Renal cortex interstitium (tissue), 11 donors: ENCODE data around the gene RALB. TPM values are rescaled to one million over a fixed set of nuclear protein-coding genes. Genes with fewer than 3 reads are reported as not detected.
"Not testable (repeated sequence)": the region's sequence is repeated elsewhere in the genome, so short reads cannot be mapped to it uniquely, and the experiment has no call there.

Source experiments
- DNase-seq, 11 donors: peaks; one replicate each; pipeline ENCODE4 v3.0.0-alpha.2; 2013; ENCODE audit warnings: low read depth in 9 of 11, low spot score in 4 of 11; ENCODE audit errors: extremely low read depth in 1 of 11
- polyA plus RNA-seq, 3 donors: library from polyadenylated mRNA; unstranded; fragments of 120-200 nt; gene quantifications; one replicate each; pipeline ENCODE4 v1.2.1, GENCODE V29; 2013; ENCODE audit not compliant: insufficient read length in 3 of 3

The RALB gene
- polyA plus RNA-seq, 3 donors, result 69.0 to 82.3 (median 77.4) TPM

DNA sequence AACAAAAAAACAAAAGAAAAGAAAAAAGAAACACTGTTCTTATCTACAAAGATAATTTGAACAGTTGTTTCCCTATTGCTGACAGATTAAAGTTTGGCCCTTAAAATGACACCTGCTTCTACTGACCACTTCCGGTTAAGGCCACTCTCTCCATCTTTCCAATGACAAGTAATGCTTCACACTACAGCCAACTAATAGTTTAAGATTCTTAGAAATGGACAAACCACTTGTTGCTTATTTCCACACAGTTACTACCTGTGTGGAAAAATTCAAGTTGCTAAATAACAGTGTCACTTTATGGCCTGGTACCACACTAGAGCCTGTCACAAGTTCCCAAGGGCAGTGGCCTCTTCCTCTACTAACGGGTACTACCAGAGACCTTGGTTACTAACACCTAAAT lies 31.9 kb upstream of the RALB start:
- no peak for DNase-seq

DNA sequence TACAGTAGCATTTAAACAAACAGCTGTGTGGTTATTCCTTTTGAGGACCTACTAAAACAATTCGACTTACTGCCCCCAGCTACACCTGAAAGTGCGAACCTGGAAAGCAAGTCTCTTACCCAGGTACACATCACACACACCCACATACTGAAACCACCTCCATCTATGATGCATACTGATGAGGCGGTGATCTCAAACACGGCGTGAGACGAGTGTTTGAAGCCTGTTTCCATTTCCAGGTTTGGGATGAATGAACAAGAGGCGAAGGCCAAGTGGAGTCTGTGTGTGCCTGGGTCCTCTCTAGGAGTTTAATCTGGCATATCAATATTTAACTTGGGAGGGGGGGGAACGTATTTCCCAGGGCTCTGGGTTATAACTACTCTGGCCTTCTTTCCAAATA lies 31.0 kb upstream of the RALB start:
- no peak for DNase-seq

DNA sequence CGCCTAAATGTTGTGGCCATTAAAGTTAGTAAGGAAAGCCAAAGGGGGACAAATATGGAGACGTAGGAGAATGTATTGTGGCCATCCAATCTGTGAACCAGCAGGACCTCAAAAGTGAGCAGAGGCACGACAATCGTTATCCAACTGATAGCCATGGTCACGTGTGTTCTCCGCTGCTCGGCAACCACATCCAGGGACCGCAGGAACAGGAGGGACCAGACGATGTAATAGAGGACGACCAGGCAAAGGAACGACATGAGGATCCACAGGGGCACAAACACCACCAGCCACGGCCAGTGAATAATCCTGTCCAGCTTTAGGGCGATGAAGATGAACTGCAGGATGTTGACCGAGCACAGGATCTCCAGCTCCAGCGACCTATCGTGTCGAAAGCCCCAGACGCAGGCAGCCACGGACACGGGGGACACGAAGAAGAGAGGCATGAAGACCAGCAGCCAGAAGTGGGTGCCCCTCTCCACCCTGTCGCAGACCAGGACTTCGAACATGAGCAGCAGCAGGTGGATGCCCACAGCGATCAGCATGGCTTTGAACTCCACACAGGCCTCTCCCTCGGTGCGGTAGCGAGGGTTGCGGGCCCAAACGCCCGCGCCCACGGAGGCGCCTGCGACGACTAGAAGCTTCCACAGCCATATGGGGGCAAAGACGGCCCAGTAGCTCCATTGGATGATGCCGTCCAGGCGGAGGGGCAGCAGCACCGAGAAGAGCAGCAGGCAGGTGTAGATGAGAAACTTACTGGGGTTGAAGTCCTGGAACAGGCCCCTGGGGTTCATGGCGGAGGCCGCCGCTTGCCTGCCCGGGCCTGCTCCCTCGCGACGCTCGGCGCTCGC lies 30.2 kb upstream of the RALB start:
- DNase-seq, result no peak

DNA sequence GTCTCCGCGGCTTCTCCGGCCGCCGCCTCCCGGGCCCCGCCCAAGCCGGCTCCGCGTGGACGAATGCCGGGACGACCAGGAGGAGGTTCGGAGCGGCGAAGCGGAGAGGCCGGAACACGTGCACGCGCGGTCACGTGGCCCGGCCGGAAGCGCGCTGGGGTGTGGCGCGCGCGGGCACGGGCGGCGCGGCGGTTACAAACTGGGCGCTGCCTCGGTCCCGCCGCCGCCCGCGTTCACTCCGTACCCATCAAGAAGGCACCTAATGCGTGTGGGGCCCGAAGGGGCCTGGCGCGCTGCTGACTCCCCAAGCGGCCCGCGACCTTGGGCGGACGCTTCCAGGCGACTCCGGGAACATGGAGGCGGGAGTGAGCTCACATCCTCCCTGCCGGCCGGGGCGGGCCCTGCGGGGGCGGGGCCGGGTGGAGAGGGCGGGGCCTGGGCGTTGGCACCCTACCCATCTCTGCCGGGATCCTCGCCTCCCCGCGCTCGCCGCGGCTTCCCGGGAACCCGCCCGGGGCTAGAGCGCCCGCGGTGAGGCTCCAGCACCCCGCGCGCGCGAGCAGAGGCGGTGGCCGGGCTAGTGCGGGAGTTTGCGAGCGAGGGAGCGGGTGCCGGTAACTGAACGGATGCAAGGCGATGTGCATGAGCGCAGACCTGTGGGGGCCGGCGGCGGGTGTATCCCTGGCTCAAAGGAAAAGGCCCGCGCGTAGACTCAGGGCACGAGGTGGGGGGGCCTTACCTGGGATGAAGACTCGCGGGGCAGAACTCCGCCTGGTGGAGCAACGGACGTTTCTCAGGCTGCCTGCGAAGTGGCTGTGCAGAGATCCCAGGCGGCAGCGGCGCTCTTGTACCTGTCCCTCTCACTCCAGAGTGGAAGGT lies 29.4 kb upstream of the RALB start, which contains the start of gene TMEM185B:
Gene TMEM185B (minus strand): TSS at position 367 of the 879 bp plus-strand sequence. CDS start 424 bp downstream, outside the sequence.
- DNase-seq, result peak in 10 of 11 donors; percentile 59 to 82 (median 73)

DNA sequence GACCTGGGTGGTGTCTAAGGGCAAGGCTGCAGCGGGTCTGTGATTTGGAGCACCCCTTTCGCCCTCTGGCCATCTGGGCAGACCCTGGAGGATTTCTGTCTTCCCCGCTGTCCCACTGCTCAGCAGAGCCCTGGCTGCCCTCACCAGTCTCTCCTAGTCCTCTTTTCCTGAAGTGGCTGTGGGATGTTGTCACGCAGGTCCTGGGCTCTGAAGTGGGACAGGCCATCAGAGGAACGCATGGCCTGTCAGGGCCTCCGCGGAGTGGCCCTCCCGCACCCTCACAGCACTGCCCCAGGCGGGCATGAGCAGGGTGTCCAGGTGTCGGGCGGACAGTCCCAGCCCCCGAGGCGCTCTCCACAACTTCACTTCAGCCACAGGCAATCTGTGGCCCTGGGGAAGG lies 28.4 kb upstream of the RALB start:
- DNase-seq, result no peak

DNA sequence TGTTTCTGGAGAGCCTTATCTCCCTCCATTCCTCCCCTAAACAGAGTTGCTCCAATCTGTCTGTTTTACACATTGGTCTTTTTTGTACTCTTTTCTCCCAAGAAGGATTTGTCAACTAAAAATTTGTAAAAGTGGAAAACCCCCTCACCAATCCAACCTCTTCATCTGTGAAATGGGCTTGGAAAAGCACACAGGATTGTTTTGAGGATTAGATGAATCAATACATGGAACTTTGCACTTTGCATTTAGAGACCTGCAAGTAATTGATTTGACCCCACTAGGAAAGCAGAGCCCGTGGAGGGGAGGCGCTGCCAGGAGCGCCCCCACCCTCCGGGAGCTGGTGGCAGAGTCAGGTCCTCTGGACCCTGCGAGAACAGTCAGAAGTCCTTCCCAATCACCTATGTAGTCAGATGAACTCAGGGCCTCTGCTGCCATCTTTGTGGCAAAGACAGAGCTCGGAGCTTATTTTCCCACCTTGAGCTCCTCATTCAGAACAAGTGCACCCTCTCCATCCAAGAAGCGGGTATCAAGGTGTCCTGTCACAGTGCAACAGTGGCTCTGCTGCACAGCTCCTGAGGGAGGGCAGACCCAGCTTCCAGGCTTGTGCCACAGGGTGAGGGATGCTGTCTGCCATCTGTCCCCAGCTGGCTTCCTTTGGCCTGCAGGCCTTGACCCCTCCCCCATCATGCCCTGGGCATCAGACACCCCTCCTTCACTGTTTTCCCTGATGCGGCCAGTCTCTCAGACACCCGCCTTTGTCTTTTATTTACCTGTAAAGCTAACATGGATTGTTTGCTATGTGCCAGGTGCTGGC lies 27.7 kb upstream of the RALB start:
- DNase-seq, result no peak

DNA sequence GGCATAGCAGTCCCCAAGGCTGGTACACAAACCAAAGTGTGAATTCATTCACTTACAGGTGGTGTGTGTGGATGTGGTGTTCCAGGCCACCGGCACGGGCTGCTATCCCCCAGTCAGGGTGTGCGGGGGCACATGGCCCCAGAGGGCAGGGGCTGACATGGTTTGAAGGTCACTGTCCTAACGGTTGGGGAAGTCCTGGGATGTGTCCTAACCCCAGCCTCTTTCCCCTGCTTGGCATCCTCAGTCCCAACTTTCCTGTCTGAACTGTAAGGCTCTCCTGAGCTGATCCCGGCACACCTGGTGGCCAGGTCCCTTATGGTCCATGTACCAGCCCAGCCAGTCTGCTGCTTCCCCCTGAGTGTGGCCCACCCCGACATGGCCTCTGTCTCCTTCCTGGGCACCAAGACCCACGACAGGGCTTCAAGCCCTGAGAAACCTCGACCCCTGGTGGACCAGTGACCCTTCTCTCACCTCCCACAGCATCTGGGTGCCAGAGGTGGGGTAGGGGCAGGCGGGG lies 27.0 kb upstream of the RALB start:
- no peak for DNase-seq

DNA sequence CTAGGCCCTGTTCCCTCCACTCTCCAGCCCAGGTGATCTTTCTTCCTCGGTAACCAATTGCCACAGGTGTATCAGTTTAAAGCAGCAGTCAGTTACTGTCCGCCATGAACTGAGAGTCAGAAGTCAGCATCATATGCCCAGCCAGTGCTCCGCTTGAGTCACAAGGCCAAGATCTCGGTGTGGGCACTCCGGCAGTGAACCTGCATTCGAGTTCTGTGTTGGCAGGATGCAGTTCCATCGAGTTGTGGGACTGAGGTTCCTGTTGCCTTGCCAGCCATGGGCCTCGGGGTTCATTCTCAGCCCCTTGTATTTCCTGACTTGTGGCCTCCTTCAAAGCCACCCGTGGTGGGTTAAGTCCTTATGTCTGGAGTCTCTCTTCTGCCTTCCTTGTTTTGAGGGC lies 26.3 kb upstream of the RALB start:
- no peak for DNase-seq

DNA sequence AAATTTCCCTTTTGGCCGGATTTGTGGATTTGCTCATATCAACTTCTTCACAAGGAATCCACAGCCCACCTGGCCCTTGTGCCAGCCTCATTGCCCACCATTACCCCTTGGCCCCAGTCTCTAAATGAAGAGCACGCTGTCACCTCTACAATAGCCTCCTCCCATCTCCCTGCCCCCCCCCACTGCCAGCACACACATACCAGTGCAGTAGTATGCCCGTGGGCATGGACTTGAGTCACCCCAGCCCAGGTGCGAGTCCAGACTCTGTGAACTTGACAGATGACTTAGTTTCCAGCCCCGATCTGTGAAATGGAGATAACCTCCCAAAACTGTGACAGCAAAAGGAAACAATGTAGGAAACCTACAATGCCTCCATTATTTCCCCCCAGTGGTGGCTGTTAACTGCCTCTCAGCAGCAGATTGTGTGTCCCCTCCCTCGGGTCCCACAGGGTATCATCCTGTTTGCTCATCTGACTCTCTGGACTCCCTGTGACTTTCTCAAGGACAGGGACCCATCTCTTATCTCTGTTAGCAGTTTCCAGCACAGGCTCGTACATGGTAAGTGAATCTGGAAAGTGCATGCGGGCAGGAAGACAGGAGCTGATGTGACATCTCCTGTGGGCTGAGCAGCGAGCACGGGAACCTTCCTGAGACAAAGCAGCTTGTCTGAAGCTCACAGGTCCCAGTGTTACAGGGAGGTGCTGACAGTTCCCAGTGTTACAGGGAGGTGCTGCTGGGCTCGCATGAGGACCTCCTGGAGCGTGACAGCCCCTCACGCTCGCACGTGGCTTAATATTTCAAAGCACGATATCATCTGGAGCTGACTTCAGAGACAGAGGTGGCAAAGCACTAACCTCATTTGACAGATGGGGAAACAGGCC lies 25.3 kb upstream of the RALB start:
- no peak for DNase-seq

DNA sequence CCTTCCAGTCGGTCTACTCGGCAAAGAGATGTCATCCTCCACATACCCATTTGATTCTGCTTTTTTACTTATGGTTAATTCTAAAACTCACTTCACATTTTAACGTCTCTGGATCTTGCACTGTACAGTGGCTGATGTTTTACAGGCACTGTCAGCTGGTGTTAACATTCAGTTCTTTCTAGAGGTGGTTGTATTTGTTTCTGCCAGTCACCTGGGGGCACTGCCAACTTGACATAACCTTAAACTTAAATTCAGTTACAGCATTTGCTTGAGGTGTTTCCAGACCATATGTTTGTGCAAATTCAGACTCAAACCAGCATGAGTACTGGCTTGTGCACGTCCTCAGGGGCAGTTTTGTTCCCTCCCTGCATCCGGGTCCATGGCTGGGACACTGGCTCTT lies 24.1 kb upstream of the RALB start:
- DNase-seq, result no peak

DNA sequence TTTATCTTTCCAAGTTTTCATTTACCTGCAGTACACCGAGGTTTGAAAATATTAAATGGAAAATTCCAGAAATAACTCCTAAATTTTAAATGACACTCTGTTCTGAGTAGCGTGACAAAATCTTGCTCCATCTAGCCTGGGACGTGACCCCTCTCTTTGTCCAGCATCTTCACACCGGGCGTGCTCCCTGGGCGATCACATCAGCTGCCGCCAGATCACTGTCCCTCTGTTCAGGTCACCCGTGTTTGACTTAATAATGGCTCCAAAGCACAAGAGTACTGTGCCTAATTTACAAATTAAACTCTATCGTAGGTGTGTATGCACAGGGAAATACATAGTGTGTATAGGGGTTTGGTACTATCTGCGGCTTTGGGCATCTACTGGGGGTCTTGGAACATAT lies 23.3 kb upstream of the RALB start:
- DNase-seq, result no peak

DNA sequence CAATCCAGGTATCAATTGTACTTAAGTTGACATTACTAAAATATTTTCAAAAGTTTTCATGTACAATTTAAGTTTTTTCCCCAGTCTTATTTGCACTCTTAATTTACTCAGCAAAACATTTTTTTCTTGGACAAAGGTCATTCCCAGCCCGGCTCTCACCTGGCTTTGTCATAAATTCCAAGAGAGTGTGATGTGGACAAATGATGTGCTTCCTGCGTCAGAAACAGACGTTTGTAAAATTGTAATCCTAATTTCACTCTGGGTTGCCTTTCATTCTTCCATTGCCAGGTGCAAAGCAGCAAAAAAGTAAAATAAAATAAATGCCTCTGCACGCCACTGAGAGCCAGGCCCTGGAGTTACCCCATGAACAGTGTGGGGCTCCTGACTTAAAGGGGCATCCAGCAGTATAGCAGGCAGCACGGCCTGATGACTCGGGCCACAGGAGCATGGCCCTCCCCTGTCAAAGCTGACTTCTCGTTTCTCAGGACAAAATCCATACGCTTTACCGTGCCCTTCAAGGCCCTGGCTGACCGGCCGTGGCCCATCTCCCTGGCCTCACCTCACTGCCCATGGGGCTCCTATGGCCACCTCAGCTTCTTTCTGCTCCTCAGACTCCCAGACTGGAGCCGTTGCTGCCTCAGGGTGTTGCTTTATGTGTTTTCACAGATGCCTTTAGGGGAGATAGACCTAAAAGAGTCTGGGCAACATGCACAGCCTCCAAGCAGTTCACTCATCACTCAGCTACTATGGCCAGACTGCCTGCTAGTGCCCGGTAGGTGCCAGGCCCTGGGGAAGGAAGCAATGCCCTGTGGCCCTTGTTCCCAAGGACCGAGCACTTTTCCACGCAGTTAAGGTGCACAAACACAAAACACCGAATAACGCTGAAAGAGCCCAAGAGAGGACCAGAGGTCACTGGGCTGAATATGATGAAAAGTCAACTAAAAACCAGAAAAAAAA lies 21.9 kb upstream of the RALB start:
- no peak for DNase-seq

DNA sequence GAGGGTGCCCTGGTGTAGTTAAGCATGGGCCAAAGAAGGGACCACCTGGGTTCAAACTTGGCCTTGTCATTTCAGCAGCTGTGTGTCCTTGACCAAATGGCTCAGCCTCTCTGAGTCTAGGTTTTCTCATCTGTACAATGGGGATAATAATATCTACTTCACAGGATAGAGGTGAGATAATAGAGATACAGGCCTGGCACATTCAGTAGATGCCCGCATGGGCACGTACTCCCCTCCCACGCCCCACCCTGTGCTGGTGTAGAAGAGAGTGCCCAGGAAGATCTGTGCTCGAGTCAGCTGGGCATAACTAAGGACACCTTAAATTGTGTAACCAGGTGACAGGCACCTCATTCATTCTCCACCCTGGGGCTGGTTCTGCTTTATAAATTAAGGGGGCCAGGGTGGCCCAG lies 21.1 kb upstream of the RALB start:
- DNase-seq, result no peak

DNA sequence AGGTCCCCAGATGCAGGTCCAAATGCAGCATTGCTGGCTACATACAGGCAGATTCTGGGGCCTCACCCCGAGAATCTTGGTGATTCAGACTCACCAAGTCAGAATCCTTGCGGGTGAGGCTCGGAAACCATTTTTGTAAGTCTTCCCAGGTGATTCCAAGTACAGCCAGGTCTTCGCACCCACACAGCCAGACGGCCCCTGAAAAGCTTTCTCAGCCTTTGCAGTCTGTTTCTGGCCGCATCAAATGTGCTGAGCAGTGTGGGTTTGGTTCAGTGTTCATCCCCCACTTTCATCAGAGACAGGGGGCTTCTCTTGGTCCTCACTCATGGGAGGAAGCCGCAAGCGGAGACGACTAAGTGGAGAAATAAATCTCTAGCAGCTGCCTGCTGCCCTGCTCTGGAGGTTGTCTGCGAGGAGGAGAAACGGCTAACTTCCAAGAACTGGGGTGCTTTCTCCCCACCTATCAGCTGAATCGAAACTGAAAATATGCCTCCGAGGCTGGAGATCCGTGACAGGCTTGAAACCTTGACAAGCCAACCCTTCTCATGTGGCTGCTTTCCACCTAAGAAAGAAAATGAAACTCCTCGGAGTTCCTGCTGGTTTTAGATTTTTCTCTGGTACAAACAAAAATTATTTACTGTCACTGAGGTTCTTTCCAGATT lies 20.5 kb upstream of the RALB start:
- DNase-seq, result no peak

DNA sequence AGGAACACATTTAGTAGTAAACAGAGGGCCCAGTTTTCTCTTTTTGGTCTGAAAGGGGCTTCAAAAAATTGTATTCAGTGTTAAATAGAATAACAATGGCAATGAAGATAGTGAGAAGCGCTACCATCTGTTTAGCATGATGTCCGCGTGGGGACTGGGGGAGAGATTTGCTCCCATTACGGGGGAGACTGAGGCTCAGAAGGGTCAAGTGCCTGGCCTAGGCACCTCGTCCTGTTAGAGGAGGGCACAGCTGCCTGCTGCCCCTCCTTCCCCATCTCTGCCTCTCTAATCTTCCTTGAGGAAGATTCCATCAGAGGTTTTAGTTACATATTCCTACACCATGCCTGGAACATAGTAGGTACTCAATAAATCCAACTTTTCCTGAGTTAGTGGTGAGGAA lies 19.4 kb upstream of the RALB start:
- no peak for DNase-seq

DNA sequence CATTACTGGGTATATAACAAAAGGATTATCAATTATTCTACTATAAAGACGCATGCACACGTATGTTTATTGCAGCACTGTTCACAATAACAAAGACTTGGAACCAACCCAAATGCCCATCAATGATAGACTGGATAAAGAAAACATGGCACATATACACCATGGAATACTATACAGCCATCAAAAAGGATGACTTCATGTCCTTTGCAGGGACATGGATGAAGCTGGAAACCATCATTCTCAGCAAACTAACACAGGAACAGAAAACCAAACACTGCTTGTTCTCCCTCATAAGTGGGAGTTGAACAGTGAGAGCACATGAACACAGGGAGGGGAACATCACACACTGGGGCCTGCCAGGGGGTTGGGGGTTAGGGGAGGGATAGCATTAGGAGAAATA lies 17.5 kb upstream of the RALB start:
- not testable (repeated sequence) for DNase-seq

DNA sequence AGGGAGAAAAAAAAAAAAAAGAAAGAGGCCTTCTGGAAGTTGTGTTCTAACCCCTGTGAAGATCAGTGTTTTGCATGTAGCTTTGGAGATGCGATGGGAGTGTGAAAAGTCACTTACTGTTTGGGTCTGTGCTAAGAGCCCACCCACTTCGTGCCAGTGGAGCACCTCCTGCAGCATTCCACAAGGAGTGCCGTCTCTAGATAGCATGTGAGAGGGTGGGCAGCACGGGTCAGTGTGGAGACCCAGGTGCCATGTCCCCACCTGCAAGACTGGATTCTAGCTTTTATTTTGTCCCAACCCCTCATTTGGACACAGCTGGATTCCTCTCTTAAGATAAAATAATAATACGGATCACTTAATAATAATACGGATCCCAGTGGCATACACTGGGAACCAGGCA lies 17.0 kb upstream of the RALB start:
- no peak for DNase-seq
